ENCODE data around the gene PRDM5. TPM values are rescaled to one million over a fixed set of nuclear protein-coding genes. Genes with fewer than 3 reads are reported as not detected.

PRDM5 gene
- polyA plus RNA-seq, 1 donor (not counting 4 experiments of a cell fraction or from before 2014, with no cell fraction given) = 3.6 TPM

DNA sequence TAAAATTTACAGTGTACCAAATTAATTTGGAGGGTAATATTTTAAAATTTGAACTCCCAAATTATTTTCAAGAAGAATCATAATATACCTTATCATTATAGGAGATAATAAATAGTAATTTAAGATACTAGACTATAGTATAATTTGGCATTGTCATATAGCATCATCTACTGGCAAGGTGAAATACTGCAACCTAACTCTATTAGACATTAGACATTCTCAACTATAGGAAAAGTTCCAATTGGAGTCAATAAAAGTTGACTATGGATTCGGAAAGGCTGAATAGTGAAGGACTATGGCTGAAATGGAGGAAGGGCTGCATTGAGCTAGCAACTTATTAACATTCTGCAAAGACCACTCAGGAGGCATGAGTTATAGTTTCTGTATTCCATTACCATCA lies 113.0 kb downstream of the PRDM5 start:
- Histone ChIP-seq H3K4me2 (ENCODE audit: control insufficient read depth, extremely low read depth, insufficient read depth, low read depth, low read length) (no peak overlapping the region), H3K36me3 (ENCODE audit: control insufficient read depth in 2 of 2, extremely low read depth in 1 of 2, insufficient read depth in 2 of 2, low read length in 2 of 2) (no peaks in the 10 kb centered on the region), H3K79me2 (ENCODE audit: control insufficient read depth, insufficient read depth, low read length) (no peaks in the 10 kb centered on the region), H3K27me3 (ENCODE audit: control insufficient read depth, extremely low read depth, insufficient read depth, low read length) (no peaks in the 10 kb centered on the region), H3K4me1 (ENCODE audit: control insufficient read depth, extremely low read depth, insufficient read depth, low read length) (peaks cover 3% of the 10 kb centered on the region), H4K20me1 (ENCODE audit: control insufficient read depth, extremely low read depth, insufficient read depth, low read length) (no peaks in the 10 kb centered on the region), H3K9me3 (ENCODE audit: control insufficient read depth, low read depth, low read length) (no peaks in the 10 kb centered on the region), H3K27ac (ENCODE audit: control insufficient read depth, insufficient read depth, low read length) (no peak overlapping the region), H2AFZ (ENCODE audit: control insufficient read depth, low read length) (no peak overlapping the region), H3K4me3 (ENCODE audit: control insufficient read depth in 2 of 3, extremely low read depth in 1 of 3, insufficient read depth in 2 of 3, low read depth in 1 of 3, low read length in 3 of 3) (no peak overlapping the region), H3K9ac (ENCODE audit: control insufficient read depth, extremely low read depth, insufficient read depth, low read length) (no peak overlapping the region), H3K9me1 (ENCODE audit: control insufficient read depth, extremely low read depth, insufficient read depth, low read length) (no peaks in the 10 kb centered on the region)
- TF ChIP-seq, protein P1, sequence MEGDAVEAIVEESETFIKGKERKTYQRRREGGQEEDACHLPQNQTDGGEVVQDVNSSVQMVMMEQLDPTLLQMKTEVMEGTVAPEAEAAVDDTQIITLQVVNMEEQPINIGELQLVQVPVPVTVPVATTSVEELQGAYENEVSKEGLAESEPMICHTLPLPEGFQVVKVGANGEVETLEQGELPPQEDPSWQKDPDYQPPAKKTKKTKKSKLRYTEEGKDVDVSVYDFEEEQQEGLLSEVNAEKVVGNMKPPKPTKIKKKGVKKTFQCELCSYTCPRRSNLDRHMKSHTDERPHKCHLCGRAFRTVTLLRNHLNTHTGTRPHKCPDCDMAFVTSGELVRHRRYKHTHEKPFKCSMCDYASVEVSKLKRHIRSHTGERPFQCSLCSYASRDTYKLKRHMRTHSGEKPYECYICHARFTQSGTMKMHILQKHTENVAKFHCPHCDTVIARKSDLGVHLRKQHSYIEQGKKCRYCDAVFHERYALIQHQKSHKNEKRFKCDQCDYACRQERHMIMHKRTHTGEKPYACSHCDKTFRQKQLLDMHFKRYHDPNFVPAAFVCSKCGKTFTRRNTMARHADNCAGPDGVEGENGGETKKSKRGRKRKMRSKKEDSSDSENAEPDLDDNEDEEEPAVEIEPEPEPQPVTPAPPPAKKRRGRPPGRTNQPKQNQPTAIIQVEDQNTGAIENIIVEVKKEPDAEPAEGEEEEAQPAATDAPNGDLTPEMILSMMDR (optimal IDR thresholded peaks at IDR 0.05 in 1 of 3, IDR thresholded peaks at IDR 0.05 in 1 of 3, conservative IDR thresholded peaks at IDR 0.05 in 1 of 3; ENCODE audit: extremely low read depth in 1 of 3, insufficient read depth in 2 of 3, low read length in 3 of 3) = peak in 2 of 3 experiments; percentile 26 to 40
- no peak for TF ChIP-seq EZH2 (IDR thresholded peaks at IDR 0.05; ENCODE audit: low read length)
- dilution Hi-C loops (cut with MboI; ENCODE audit: extremely low pct_ligation_motif_present, low sequenced_read_pairs) = no loop called here
- no peak for FAIRE-seq
- DNase-seq (ENCODE audit: low read depth, low spot score) = no peak

DNA sequence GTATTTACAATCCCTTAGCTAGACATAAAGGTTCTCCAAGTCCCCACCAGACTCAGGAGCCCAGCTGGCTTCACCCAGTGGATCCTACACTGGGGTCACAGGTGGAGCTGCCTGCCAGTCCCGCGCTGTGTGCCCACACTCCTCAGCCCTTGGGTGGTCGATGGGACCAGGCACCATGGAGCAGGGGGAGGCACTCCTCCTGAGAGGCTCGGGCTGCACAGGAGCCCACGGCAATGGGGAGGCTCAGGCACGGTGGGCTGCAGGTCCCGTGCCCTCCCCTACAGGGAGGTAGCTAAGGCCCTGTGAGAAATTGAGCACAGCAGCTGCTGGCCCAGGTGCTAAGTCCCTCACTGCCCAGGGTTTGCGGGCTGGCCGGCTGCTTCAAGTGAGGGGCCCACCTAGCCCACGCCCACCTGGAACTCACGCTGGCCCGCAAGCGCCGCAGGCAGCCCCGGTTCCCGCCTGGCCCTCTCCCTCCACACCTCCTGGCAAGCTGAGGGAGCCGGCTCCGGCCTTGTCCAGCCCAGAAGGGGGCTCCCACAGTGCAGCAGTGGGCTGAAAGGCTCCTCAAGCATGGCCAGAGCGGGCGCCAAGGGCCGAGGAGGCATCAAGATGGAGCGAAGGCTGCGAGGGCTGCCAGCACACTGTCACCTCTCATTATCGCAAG lies 113.9 kb downstream of the PRDM5 start:
- H3K9ac ChIP-seq (ENCODE audit: control insufficient read depth, extremely low read depth, insufficient read depth, low read length) = no peak overlapping the region
- TF ChIP-seq, protein P1 (optimal IDR thresholded peaks at IDR 0.05 in 1 of 3, IDR thresholded peaks at IDR 0.05 in 1 of 3, conservative IDR thresholded peaks at IDR 0.05 in 1 of 3; ENCODE audit: extremely low read depth in 1 of 3, insufficient read depth in 2 of 3, low read length in 3 of 3) = no peak
- TF ChIP-seq EZH2 (IDR thresholded peaks at IDR 0.05; ENCODE audit: low read length) = no peak
- FAIRE-seq = no peak

More for the DNA sequence above, 113.9 kb downstream of the PRDM5 start:
- dilution Hi-C loops (cut with MboI; ENCODE audit: extremely low pct_ligation_motif_present, low sequenced_read_pairs) = no loop called here
- Histone ChIP-seq H2AFZ (ENCODE audit: control insufficient read depth, low read length) (no peak overlapping the region), H3K4me2 (ENCODE audit: control insufficient read depth, extremely low read depth, insufficient read depth, low read depth, low read length) (no peak overlapping the region), H3K27me3 (ENCODE audit: control insufficient read depth, extremely low read depth, insufficient read depth, low read length) (no peaks in the 10 kb centered on the region), H3K79me2 (ENCODE audit: control insufficient read depth, insufficient read depth, low read length) (no peaks in the 10 kb centered on the region), H3K9me3 (ENCODE audit: control insufficient read depth, low read depth, low read length) (no peaks in the 10 kb centered on the region), H3K9me1 (ENCODE audit: control insufficient read depth, extremely low read depth, insufficient read depth, low read length) (no peaks in the 10 kb centered on the region), H4K20me1 (ENCODE audit: control insufficient read depth, extremely low read depth, insufficient read depth, low read length) (no peaks in the 10 kb centered on the region), H3K27ac (ENCODE audit: control insufficient read depth, insufficient read depth, low read length) (no peak overlapping the region), H3K4me3 (ENCODE audit: control insufficient read depth in 2 of 3, extremely low read depth in 1 of 3, insufficient read depth in 2 of 3, low read depth in 1 of 3, low read length in 3 of 3) (no peak overlapping the region), H3K36me3 (ENCODE audit: control insufficient read depth in 2 of 2, extremely low read depth in 1 of 2, insufficient read depth in 2 of 2, low read length in 2 of 2) (no peaks in the 10 kb centered on the region), H3K4me1 (ENCODE audit: control insufficient read depth, extremely low read depth, insufficient read depth, low read length) (peaks cover 3% of the 10 kb centered on the region)
- no peak for DNase-seq (ENCODE audit: low read depth, low spot score)

Data from keratinocyte (primary cell).